HAP-1 (cell line): Measurements from ENCODE around the gene GPI.

Experiments used
- DNase-seq, 2 experiments: peaks; one replicate each; pipeline ENCODE4 v3.0.0-alpha.2; 2016 to 2020; ENCODE audit warnings: low spot score in 2 of 2
- H3K27me3 ChIP-seq: fragments of 250-450 bp; sonication (Bioruptor Pico); 2 replicates; pipeline ENCODE4 v1.5.1; 2020; ENCODE audit warnings: low read depth, mild to moderate bottlenecking, moderate library complexity
- H3K36me3 ChIP-seq: fragments of 250-450 bp; sonication (Bioruptor Pico); replicated peaks from 2 replicates; pipeline ENCODE4 v1.5.1; 2020; ENCODE audit warnings: mild to moderate bottlenecking
- H3K4me1 ChIP-seq: fragments of 250-450 bp; sonication (Bioruptor Pico); 2 replicates; pipeline ENCODE4 v1.5.1; 2020; ENCODE audit warnings: mild to moderate bottlenecking
- H3K4me3 ChIP-seq: fragments of 250-450 bp; sonication (Bioruptor Pico); 2 replicates; pipeline ENCODE4 v1.5.1; 2020; ENCODE audit warnings: mild to moderate bottlenecking, moderate library complexity
- H3K9me3 ChIP-seq: fragments of 250-450 bp; sonication (Bioruptor Pico); 2 replicates; pipeline ENCODE4 v1.5.1; 2020; ENCODE audit warnings: mild to moderate bottlenecking, moderate library complexity
- in situ Hi-C: fragments of 300-500 bp; cut with MboI; formaldehyde crosslinking; loops from 3 replicates; pipeline ENCODE4 v1.14.3; 2020; ENCODE audit warnings: low sequenced_read_pairs, inconsistent platforms, mixed read lengths

Gene GPI

DNA sequence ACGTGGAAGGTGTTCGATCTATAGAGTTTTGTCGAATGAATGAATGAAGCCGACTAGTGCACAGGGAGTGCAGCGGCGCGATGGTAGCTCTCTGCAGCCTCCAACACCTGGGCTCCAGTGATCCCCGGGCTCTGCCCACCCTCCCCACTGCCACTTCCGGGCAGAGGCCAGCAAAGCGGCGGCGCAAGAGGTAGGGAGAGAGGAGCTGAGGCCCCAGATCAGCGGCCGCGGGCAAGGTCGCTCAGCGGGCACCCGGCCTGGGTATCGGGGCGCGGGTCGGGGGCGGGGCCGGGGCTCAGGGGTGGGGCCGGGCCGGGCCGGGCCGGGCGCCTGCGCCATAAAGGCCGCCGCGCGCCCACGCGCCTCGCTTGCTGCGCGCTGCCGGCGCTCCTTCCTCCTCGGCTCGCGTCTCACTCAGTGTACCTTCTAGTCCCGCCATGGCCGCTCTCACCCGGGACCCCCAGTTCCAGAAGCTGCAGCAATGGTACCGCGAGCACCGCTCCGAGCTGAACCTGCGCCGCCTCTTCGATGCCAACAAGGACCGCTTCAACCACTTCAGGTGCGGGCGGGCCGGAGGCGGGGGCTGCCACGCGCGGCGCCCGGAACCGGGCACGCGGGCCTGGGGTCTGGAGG lies at the start of gene GPI:
TSS of gene GPI (plus strand) at position 367 of the 633 bp plus-strand sequence. CDS start at position 438, 71 bp downstream.
- in situ Hi-C loops: no loop called here
- DNase-seq: peak; percentile 33 to 70

GRCh38 chr19:34316247-34316646 lies 48.7 kb upstream of the GPI start:
- Histone ChIP-seq H3K4me1 (no peaks in the 10 kb centered on the region; the same call in 1 of the 2 replicates), H3K27me3 (no peaks in the 10 kb centered on the region), H3K4me3 (no peak overlapping the region), H3K9me3 (no peaks in the 10 kb centered on the region), H3K36me3 (no peaks in the 10 kb centered on the region)
- in situ Hi-C loops: no loop called here
- DNase-seq: no peak

More for the DNA sequence above, at the start of gene GPI:
- Histone ChIP-seq H3K27me3 (no peaks in the 10 kb centered on the region), H3K4me3 (peak within 1 kb of the TSS; percentile 78), H3K36me3 (peaks cover 37% of the 10 kb centered on the region), H3K4me1 (peaks cover 11% of the 10 kb centered on the region), H3K9me3 (no peaks in the 10 kb centered on the region)

DNA sequence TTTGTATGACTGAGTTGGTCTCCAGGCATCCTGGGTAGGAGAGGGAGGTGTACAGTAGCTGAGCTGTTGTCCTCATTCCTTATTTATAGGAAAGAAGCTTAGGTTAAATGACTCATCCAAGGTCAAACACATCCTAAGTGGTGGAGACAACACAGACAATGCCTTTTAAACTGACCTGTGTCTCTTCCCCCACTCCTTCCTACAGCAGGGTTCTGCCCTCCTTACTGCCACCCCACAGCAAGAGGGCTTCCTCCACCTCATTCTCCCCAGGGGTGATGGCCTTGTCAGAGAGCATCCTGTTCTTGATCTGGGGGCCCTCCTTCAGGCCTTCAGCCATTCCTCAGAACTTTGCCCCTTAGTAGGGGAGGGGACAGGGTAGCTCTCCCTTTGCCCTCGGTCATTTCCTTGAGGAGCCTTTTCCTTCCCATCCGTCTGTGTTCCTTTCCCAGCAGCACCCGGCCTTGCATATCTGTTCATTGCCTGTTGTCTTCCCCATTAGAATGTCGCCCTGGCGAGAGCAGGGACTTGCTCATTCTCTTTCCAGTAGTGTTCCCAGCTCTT lies 48.2 kb upstream of the GPI start:
- DNase-seq: no peak
- Histone ChIP-seq H3K9me3 (no peaks in the 10 kb centered on the region), H3K4me3 (no peak overlapping the region), H3K4me1 (no peaks in the 10 kb centered on the region; the same call in 1 of the 2 replicates), H3K27me3 (no peaks in the 10 kb centered on the region), H3K36me3 (no peaks in the 10 kb centered on the region)
- in situ Hi-C loops: no loop called here

GRCh38 chr19:34317311-34317927 lies 47.6 kb upstream of the GPI start:
- in situ Hi-C loops: no loop called here

GRCh38 chr19:34319230-34319585 lies 45.8 kb upstream of the GPI start:
- no peaks in the 10 kb centered on the region for H3K36me3 ChIP-seq
- no peaks in the 10 kb centered on the region for H3K9me3 ChIP-seq
- in situ Hi-C loops: no loop called here
- no peaks in the 10 kb centered on the region for H3K27me3 ChIP-seq
- no peak overlapping the region for H3K4me3 ChIP-seq
- no peaks in the 10 kb centered on the region; the same call in 1 of the 2 replicates for H3K4me1 ChIP-seq
- DNase-seq: no peak

More at GRCh38 chr19:34317311-34317927, 47.6 kb upstream of the GPI start:
- Histone ChIP-seq H3K36me3 (no peaks in the 10 kb centered on the region), H3K27me3 (no peaks in the 10 kb centered on the region), H3K9me3 (no peaks in the 10 kb centered on the region), H3K4me3 (no peak overlapping the region), H3K4me1 (no peaks in the 10 kb centered on the region; the same call in 1 of the 2 replicates)
- DNase-seq: no peak

GRCh38 chr19:34319785-34320184 lies 45.2 kb upstream of the GPI start:
- Histone ChIP-seq H3K4me1 (no peaks in the 10 kb centered on the region; the same call in 1 of the 2 replicates), H3K27me3 (no peaks in the 10 kb centered on the region), H3K9me3 (no peaks in the 10 kb centered on the region), H3K4me3 (no peak overlapping the region), H3K36me3 (no peaks in the 10 kb centered on the region)
- DNase-seq: no peak
- in situ Hi-C loops: no loop called here

DNA sequence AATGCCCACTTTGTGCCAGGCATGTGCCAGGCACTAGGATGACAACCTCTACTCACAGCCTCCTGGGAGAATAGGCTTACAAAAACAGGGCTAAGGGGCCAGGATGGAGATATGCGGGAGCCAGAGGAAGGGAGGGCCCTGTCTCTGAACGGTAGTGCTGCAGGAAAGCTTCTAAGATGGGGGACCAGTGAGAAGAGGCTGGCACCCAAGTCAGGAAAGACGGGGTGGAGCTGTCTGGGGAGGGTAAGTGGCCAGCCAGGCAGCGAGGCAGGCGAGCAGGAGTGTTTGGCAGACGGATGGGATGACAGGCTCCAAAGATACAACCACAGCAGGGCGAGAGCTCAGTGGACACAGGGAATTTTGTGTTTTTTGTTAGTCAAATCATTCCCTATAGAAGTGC lies 44.7 kb upstream of the GPI start:
- DNase-seq: no peak
- H3K4me3 ChIP-seq: no peak overlapping the region
- in situ Hi-C loops: no loop called here
- H3K4me1 ChIP-seq: no peaks in the 10 kb centered on the region
- no peaks in the 10 kb centered on the region for H3K36me3 ChIP-seq
- no peaks in the 10 kb centered on the region for H3K27me3 ChIP-seq
- H3K9me3 ChIP-seq: no peaks in the 10 kb centered on the region

DNA sequence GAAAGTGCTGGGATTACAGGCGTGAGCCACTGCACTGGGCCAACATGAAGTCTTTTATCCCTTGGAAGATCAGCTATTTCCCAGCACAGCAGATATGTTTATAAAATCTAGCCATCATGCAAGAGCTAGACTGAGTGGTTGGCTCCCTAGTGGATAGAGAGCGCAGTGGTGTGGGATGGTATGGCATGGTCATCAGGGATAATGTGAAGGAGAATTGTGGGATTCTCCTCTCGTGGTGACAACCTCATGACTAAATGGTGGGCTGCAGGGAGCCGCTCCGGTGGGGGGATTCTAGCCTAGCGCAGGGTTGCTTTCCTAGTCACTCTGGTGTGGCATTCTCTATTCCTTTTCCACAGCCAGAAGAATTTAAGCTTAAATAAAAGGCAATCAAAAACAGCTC lies 43.3 kb upstream of the GPI start:
- Histone ChIP-seq H3K4me3 (no peak overlapping the region), H3K27me3 (no peaks in the 10 kb centered on the region), H3K4me1 (no peaks in the 10 kb centered on the region), H3K36me3 (no peaks in the 10 kb centered on the region; the same call in 1 of the 2 replicates), H3K9me3 (no peaks in the 10 kb centered on the region)
- no peak for DNase-seq
- in situ Hi-C loops: no loop called here

DNA sequence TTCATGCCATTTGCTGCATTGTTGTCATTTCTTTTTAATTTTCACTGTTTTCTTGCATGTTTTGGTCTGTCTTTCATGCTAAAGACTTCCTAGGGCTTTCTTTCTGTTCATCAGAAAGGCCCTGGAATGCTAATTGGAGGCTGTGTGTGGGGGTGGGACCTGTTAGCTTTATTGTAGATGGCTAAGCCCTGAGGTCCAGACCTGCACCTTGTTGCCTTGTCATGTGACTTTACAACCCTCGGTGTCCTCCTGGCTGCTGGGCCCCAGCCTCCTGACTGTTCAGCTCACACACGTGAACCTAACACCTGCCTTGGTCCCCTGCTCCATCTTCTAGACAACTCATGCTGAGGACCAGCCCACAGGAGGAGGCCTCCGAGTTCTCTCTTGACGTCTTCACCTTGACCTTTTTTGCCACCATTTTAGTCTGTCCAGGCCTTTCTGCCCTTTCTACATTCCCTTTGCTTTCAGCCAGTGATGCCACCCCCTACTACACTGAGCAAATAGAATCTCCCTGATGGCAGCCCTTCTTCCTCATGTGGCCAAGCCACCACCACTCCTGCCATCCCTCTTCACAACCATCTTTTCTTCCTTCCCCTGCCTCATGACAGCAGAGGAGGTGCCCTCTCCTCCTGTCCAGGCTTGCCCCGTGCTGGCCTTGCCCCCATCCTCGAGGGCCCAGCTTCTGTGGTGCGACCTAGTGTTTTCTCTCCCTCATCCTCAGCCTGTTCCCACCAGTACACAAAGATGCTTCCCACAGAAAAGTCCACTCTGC lies 41.4 kb upstream of the GPI start:
- H3K27me3 ChIP-seq: no peaks in the 10 kb centered on the region
- H3K9me3 ChIP-seq: no peaks in the 10 kb centered on the region
- in situ Hi-C loops: no loop called here
- no peaks in the 10 kb centered on the region for H3K4me1 ChIP-seq
- DNase-seq: peak in 1 of 2 experiments; percentile 15
- H3K4me3 ChIP-seq: no peak overlapping the region
- H3K36me3 ChIP-seq: peaks cover 2% of the 10 kb centered on the region

GRCh38 chr19:34324320-34324719 lies 40.7 kb upstream of the GPI start:
- DNase-seq: no peak
- H3K4me3 ChIP-seq: no peak overlapping the region
- peaks cover 6% of the 10 kb centered on the region for H3K36me3 ChIP-seq
- no peaks in the 10 kb centered on the region for H3K27me3 ChIP-seq
- H3K9me3 ChIP-seq: no peaks in the 10 kb centered on the region
- in situ Hi-C loops: no loop called here
- no peaks in the 10 kb centered on the region for H3K4me1 ChIP-seq

GRCh38 chr19:34325181-34325580 lies 39.8 kb upstream of the GPI start:
- DNase-seq: no peak
- Histone ChIP-seq H3K4me1 (no peaks in the 10 kb centered on the region), H3K9me3 (no peaks in the 10 kb centered on the region), H3K4me3 (no peak overlapping the region), H3K27me3 (no peaks in the 10 kb centered on the region), H3K36me3 (peaks cover 6% of the 10 kb centered on the region)
- in situ Hi-C loops: no loop called here

DNA sequence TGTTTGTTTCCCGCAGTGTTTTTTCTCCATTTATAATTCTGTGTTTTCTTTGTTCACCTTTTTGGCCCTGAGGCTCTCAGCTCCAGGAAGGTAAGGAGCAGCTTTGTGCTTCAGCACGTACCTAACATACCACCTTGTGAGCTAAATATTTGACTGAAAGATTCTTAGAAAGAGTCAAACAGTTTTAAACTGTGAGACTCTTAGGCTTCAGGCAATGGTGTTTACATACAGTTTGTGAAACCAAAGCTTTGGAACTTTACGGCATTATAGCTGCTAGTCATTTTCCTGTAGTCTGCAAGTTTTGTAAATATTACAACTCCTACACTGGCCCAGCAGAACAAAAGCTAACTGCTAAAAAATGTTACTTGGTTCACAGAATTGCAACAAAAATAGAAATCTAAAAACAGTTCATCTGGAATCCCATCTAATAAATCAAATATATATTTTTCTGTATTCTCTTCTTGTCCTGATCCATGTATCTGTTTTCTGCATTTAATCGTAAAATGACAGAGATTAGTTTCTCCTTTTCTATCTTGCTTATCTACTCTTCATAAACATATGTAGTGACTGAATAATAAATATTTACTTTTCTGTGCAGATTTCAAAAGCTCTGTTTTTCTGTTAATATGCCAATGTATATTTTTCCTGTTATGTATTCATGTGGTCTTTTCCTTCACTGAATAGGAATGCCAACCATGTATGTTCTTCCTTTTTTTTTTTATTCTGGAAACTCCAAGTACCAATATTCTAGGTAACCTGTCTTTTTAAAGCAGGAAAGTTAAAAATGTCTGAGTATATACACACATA lies 38.8 kb upstream of the GPI start:
- Histone ChIP-seq H3K4me1 (no peaks in the 10 kb centered on the region), H3K27me3 (no peaks in the 10 kb centered on the region), H3K9me3 (no peaks in the 10 kb centered on the region), H3K36me3 (peaks cover 6% of the 10 kb centered on the region), H3K4me3 (no peak overlapping the region)
- DNase-seq: no peak
- in situ Hi-C loops: no loop called here

- H3K4me1 ChIP-seq: no peaks in the 10 kb centered on the region
- no peaks in the 10 kb centered on the region for H3K27me3 ChIP-seq
- peaks cover 6% of the 10 kb centered on the region for H3K36me3 ChIP-seq
- in situ Hi-C loops: no loop called here
- no peaks in the 10 kb centered on the region for H3K9me3 ChIP-seq
- DNase-seq: no peak
- no peak overlapping the region for H3K4me3 ChIP-seq
Measured at GRCh38 chr19:34327851-34328250, 37.1 kb upstream of the GPI start.
